Breast epithelium (tissue), 4 donors: ENCODE measurements around the gene AGTR1. TPM values are rescaled to one million over a fixed set of nuclear protein-coding genes. Genes with fewer than 3 reads are reported as not detected.

ENCODE experiments used
- DNase-seq, 2 donors: peaks; one replicate each; pipeline ENCODE4 v3.0.0-alpha.2; 2019; ENCODE audit warnings: low spot score in 2 of 2
- H3K27ac ChIP-seq, 2 donors: fragments of 200-600 bp; sonication (generic) in 1 of 2; one replicate each; pipeline ENCODE4 v1.5.1; 2016 to 2019; ENCODE audit warnings: mild to moderate bottlenecking in 1 of 2
- H3K27me3 ChIP-seq, 2 donors: fragments of 200-600 bp; sonication (generic) in 1 of 2; one replicate each; pipeline versions ENCODE4 v1.5.1 to v1.6.0; 2017 to 2019; ENCODE audit warnings: control low read depth in 1 of 2, mild to moderate bottlenecking in 1 of 2
- H3K36me3 ChIP-seq: fragments of 200-600 bp; one replicate; pipeline ENCODE4 v1.5.1; 2019
- H3K4me1 ChIP-seq, 2 donors: fragments of 200-600 bp; sonication (generic); one replicate each; pipeline ENCODE4 v1.5.1; 2016 to 2019; ENCODE audit warnings: control low read depth in 1 of 2
- H3K4me3 ChIP-seq, 3 donors: fragments of 200-600 bp; sonication (generic); 1 replicate in 2 of 3; 2 replicates in 1 of 3; pipeline ENCODE4 v1.5.1; 2016 to 2019; ENCODE audit warnings: mild to moderate bottlenecking in 3 of 3, moderate library complexity in 2 of 3
- H3K9me3 ChIP-seq, 2 donors: fragments of 200-600 bp; sonication (generic) in 1 of 2; one replicate each; pipeline ENCODE4 v1.5.1; 2016 to 2019; ENCODE audit warnings: control low read depth in 1 of 2
- CTCF ChIP-seq, 3 donors: fragments of 450-650 bp; IDR thresholded peaks; one replicate each; pipeline ENCODE4 v1.5.1; 2016 to 2017; ENCODE audit warnings: antibody characterized with exemption in 3 of 3, mild to moderate bottlenecking in 3 of 3, moderate library complexity in 3 of 3
- POLR2A ChIP-seq: fragments of 450-650 bp; IDR thresholded peaks from one replicate; pipeline ENCODE4 v1.6.1; 2016; ENCODE audit warnings: antibody characterized with exemption, mild to moderate bottlenecking, moderate library complexity
- POLR2AphosphoS5 ChIP-seq, 3 donors: sonication (generic); formaldehyde crosslinking; IDR thresholded peaks; one replicate each; pipeline ENCODE4 v1.6.1; 2017; ENCODE audit warnings: antibody characterized with exemption in 3 of 3
- intact Hi-C: fragments of 100-400 bp; cut with DNase I; formaldehyde crosslinking; loops from one replicate; pipeline ENCODE4 v1.15.1; 2023; ENCODE audit warnings: low total_unique reads
- total RNA-seq, 3 donors: library from RNA; depleted of rRNA; stranded (reverse); fragments of >200 nt; gene quantifications; one replicate each; pipeline ENCODE4 v1.1.0, GENCODE V29; 2016

Gene AGTR1
- total RNA-seq, 3 donors from 2014 or later: 17.3 to 77.9 (median 20.3) TPM

DNA sequence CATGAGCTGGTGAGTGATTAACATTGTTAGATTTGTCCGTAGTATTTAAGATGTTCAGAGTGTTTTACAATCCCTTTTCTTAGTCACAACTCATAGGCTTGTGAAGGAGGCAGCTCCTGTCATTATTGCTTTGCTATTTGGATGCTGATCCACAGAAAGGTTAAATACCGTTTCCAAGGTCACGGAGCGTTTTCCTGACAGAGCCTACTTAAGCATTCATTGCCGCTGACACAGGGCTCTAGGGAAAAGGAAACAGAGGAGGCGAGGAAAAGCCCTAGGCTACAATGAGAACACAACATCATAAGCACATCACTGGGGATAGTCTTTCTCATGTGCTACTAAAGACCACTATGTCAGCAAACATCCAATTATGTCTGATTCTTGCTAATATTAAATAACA, 91.4 kb downstream of the AGTR1 start:
- Histone ChIP-seq H3K4me1 (peaks cover 0 to 5% of the 10 kb centered on the region in 2 donors), H3K36me3 (no peaks in the 10 kb centered on the region), H3K9me3 (no peaks in the 10 kb centered on the region), H3K27ac (peak overlapping the region; percentile 28 to 92), H3K4me3 (no peak overlapping the region), H3K27me3 (no peaks in the 10 kb centered on the region)
- no peak for TF ChIP-seq POLR2A
- intact Hi-C loops: no loop called here
- no peak for DNase-seq

DNA sequence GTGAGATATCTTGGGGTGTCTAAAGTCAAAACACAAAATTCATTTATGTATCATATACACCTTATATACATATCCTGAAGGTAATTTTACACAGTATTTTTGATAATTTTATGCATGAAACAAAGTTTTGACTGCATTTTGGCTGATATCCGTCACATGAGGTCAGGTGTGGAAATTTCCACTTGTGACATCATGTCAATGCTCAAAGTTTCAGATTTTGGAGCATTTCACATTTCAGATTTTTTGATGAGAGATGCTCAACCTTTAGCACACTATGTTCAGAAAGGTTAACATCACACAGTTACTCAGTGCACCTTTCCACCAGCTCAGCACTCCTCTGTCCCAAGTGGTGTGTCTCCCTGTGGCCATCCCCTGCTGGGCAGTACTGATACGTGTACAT, 92.2 kb downstream of the AGTR1 start:
- Histone ChIP-seq H3K9me3 (no peaks in the 10 kb centered on the region), H3K36me3 (no peaks in the 10 kb centered on the region), H3K4me3 (no peak overlapping the region), H3K4me1 (peaks cover 0 to 5% of the 10 kb centered on the region in 2 donors), H3K27ac (peak overlapping the region; percentile 92 to 93), H3K27me3 (no peaks in the 10 kb centered on the region)
- TF ChIP-seq CTCF (IDR thresholded peaks at IDR 0.05) (no peak), POLR2A (no peak)
- intact Hi-C loops: no loop called here
- no peak for DNase-seq

DNA sequence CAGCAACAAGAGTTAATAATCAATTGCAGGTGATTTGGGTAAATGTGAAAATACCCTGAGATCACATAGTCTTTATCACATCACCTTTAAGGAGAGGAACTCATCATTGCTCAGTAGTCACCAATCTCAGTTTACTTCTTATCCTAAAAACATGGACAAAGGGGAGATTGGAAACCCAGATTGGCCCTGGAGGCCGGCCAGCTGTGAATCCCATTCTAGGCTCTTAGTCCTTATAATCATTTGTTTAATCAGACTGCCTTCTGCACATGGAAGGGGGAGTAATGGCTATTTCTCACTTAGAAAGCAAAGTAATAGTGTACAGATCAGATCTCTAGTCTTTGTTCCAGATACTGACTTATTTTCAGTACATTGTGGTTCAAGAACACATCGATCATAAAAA, 92.7 kb downstream of the AGTR1 start:
- Histone ChIP-seq H3K4me1 (peaks cover 0 to 5% of the 10 kb centered on the region in 2 donors), H3K9me3 (no peaks in the 10 kb centered on the region), H3K36me3 (no peaks in the 10 kb centered on the region), H3K4me3 (peak overlapping the region in 1 of 3 donors; percentile 26), H3K27ac (peak overlapping the region; percentile 92 to 93), H3K27me3 (no peaks in the 10 kb centered on the region)
- no peak for DNase-seq
- intact Hi-C loops: no loop called here
- TF ChIP-seq POLR2A: no peak
- TF ChIP-seq CTCF (IDR thresholded peaks at IDR 0.05): no peak
- TF ChIP-seq POLR2AphosphoS5 (IDR thresholded peaks at IDR 0.05): no peak

DNA sequence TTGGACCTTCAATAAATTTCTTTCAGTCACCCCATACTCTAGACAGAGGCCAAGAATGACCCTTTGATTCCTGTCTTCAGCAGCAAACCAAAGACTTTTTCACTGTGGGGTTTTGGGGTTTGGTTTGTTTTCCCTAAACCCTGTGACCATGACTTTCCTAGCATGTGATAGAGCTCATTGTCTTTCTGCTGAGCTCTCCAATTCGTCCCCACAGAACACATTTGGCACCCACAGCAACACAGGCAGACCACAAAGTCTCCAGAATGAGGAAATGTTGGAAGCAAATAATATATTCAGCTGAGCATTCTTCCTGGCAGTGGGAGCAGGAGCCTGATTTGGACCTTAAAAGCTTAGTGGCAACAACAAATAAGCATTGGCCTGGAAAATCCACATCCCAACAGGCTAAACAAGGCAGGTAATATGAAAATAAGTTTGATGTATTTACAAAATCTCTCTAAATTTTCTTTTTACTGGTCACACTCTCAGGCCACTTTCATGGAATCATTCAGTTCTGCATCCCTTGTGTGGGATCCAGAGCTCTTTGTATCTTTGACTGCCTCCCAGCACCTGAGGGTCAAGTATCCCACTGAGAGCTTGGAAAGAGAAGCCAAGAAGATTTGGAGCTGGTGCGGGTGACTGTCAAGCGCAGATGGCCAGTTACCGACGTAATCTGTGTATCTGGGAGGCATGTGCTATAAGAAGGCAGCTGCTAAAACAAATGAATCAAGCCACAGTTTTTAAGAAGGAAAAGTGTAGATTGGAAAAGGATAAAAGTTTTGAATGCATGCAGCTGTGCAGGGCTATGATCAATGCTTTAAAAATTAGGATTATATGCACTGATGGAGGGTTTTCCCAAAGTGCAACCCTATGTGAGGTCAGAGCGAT, 93.4 kb downstream of the AGTR1 start:
- Histone ChIP-seq H3K4me1 (peaks cover 0 to 5% of the 10 kb centered on the region in 2 donors), H3K9me3 (no peaks in the 10 kb centered on the region), H3K4me3 (peak overlapping the region in 1 of 3 donors; percentile 26), H3K36me3 (no peaks in the 10 kb centered on the region), H3K27me3 (no peaks in the 10 kb centered on the region), H3K27ac (peak overlapping the region; percentile 92 to 93)
- DNase-seq: peak in 1 of 2 donors; percentile 80
- no peak for TF ChIP-seq CTCF (IDR thresholded peaks at IDR 0.05)
- TF ChIP-seq POLR2AphosphoS5 (IDR thresholded peaks at IDR 0.05): peak in 2 of 3 donors; percentile 38 to 73
- no peak for TF ChIP-seq POLR2A
- intact Hi-C loops: no loop called here

DNA sequence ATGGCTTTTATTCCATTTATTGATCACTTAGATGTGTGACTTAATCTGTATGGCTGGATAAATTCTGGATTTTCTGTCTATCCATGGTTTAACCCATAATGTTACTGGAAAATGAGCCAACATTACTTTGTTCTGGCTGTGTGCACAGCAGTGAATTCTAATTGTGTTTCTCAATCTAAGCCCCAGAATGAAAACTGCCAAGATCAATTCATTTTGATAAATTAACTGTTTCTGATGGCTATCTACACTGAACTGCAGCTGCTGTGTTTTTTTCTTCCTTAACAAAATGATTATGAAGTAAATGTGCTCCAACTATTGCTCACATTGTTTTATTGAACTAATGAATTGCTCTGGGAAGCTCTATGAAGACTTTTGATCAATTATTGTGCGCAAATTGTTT, 94.2 kb downstream of the AGTR1 start:
- TF ChIP-seq POLR2A (no peak), POLR2AphosphoS5 (IDR thresholded peaks at IDR 0.05) (no peak), CTCF (IDR thresholded peaks at IDR 0.05) (no peak)
- Histone ChIP-seq H3K36me3 (no peaks in the 10 kb centered on the region), H3K4me3 (no peak overlapping the region), H3K27me3 (no peaks in the 10 kb centered on the region), H3K4me1 (peaks cover 0 to 5% of the 10 kb centered on the region in 2 donors), H3K27ac (peak overlapping the region; percentile 92 to 93), H3K9me3 (no peaks in the 10 kb centered on the region)
- intact Hi-C loops: no loop called here
- DNase-seq: no peak
